Measurements from ENCODE around the gene CSTPP1.

DNA sequence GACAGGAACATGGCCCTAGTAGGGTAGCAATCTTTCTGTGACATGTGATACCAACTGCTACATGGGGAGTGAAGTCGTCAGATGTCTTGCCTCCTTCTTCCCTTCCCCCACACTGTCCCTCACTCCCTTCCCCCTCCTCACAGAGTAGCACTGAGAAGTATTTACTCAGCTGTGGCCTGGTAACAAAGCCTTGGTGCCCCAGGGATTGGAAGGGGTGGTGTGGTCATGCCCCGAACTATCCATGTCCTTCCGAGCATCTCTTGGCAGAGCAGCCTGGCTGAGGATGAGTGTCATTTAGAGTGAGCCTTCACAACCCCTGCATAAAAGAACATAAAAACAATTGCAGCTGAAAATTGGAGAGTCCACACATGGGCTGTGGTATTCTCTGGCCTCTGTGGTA lies 194.0 kb downstream of the CSTPP1 start:
- TF ChIP-seq CTCF (conservative IDR thresholded peaks at IDR 0.05 in 1 of 2, IDR thresholded peaks at IDR 0.05 in 1 of 2; ENCODE audit: low read depth in 1 of 2, low read length in 2 of 2): no peak
- no peak for TF ChIP-seq EZH2 (IDR thresholded peaks at IDR 0.05; ENCODE audit: low read length, missing control alignments)
